Gastrocnemius medialis (tissue), 4 donors: ENCODE results near the gene AHCY.

Experiments
- CTCF ChIP-seq, 5 experiments: fragments of 450-650 bp in 3 of 5; fragments of 200-600 bp in 2 of 5; sonication (generic) in 2 of 5; IDR thresholded peaks in 4 of 5; conservative IDR thresholded peaks in 1 of 5; 1 replicate in 4 of 5; 2 replicates in 1 of 5; pipeline ENCODE4 v1.5.1; 2016 to 2019; ENCODE audit warnings: antibody characterized with exemption in 5 of 5, mild to moderate bottlenecking in 3 of 5, moderate library complexity in 3 of 5
- POLR2A ChIP-seq, 2 donors: fragments of 450-650 bp; IDR thresholded peaks; one replicate each; pipeline ENCODE4 v1.6.1; 2017; ENCODE audit warnings: antibody characterized with exemption in 2 of 2, mild to moderate bottlenecking in 2 of 2, moderate library complexity in 2 of 2

GRCh38 chr20:34296468-34296867 lies 6.7 kb downstream of the AHCY start:
- TF ChIP-seq CTCF (IDR thresholded peaks at IDR 0.05 in 4 of 5, conservative IDR thresholded peaks at IDR 0.05 in 1 of 5) (no peak), POLR2A (IDR thresholded peaks at IDR 0.05) (no peak)
